Epithelial cell of proximal tubule (primary cell): Measurements from ENCODE around the gene AFF1. TPM values are rescaled to one million over a fixed set of nuclear protein-coding genes. Genes with fewer than 3 reads are reported as not detected.

ENCODE experiments used
- DNase-seq: peaks from one replicate; pipeline ENCODE4 v3.0.0-alpha.2; 2011; ENCODE audit warnings: low read depth
- H3K4me3 ChIP-seq: 2 replicates; pipeline ENCODE4 v1.5.1; 2011; ENCODE audit warnings: low read depth, mild to moderate bottlenecking, low read length
- CTCF ChIP-seq: conservative IDR thresholded peaks from 2 replicates; pipeline ENCODE4 v1.5.1; 2012; ENCODE audit warnings: low read depth, mild to moderate bottlenecking, low read length
- total RNA-seq: library from RNA; depleted of rRNA; stranded (reverse); fragments of >200 nt; gene quantifications from 2 replicates; pipeline ENCODE4 v1.2.3, GENCODE V29; 2015

Gene AFF1
- total RNA-seq, 1 donor from 2014 or later, result 12.5 TPM

DNA sequence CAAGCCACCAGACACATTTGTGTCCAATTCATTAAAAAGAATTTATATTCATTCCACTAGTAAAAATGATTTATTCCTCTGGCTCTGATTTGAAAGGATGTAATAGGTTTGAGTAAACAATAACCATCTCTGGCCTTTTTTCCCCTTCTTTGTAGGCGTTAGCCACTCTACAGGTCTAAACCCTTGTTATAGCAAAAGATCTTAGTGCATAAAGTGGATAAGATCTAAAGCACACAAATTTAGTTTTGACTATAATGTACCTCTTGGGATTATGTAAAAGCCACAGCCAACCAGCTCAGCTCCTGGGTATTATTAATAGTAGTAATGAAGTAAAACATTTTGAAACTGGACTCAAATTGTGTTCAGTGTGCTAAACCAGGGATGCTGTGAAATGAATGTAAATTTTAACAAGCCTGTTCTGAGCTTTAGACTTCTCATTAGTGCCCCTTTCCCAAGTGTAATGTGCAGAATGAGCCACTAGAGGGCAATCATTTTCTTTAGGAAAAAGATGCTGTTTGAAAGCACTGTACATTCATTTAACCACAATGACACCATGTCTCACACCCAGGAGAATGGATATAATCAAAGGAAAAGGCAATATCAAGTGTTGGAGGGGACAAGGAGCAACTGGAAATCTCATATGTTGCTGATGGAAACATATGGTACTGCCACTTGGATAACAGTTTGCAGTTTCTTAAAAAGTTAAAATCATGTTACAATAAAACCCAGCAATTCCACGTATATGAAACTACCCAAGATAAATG is 215.9 kb downstream of the AFF1 start:
- no peak for DNase-seq
- no peak overlapping the region for H3K4me3 ChIP-seq
- peak; percentile 94 for TF ChIP-seq CTCF

- no peak for TF ChIP-seq CTCF
- no peak overlapping the region for H3K4me3 ChIP-seq
- DNase-seq, result no peak
Measured at GRCh38 chr4:87151730-87152129, 216.9 kb downstream of the AFF1 start.

- no peak overlapping the region for H3K4me3 ChIP-seq
- no peak for DNase-seq
- no peak for TF ChIP-seq CTCF
Measured at GRCh38 chr4:87152310-87153041, 217.7 kb downstream of the AFF1 start.

DNA sequence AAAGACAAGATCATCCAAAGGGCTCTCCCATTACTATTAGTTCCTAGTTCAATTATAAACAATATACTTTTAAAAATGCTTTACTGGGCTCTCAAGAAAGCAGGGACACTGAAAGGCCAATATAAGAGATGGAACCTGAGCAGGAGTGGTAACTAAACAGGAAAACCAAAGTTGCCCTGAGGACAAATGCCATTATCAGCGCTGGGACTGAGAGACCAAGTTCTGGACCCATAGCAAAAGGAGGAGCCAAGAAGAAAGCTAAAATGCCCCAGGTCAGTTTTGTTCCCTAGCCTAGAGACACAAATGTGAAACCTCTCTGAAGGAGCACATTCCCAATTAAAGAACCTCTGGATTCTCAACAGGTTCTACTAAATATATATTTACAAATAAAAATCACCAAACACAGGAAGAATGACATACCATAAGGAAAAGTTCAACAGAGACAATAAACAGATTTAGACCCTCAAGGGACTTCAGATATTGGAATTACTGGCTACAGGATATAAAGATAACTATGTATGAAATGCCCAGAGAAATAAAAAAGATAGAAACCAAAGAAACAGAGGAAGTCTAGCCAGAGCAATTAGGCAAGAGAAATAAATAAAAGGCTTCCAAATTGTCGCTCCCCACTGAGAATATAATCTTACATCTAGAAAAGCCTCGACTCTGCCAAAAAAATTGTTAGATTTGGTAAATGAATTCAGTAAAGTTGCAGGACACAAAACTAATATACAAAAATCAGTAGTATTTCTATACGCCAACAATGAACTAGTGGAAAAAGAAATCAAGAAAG is 218.5 kb downstream of the AFF1 start:
- DNase-seq, result no peak
- no peak for TF ChIP-seq CTCF
- no peak overlapping the region for H3K4me3 ChIP-seq

DNA sequence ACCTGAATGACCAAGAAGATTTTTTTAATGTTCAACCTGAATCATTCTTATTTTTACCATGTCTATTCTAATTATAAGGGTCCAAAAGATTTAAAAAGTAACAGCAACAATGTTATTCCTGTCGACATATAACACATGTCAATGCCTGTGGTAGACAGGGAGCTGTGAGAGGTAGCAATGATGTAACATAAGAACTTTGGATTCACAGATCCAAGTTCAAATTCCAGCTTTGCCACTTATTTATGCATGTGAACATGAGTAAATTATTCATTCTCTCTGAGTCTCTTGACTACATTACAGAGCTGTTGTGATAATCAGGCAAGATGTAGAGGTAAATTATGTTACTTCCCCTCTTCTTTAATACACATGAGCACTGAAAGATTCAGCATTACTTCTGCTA is 231.1 kb downstream of the AFF1 start:
- H3K4me3 ChIP-seq, result no peak overlapping the region
- DNase-seq, result no peak
- TF ChIP-seq CTCF, result no peak

- no peak for TF ChIP-seq CTCF
- H3K4me3 ChIP-seq, result no peak overlapping the region
- no peak for DNase-seq
Measured at GRCh38 chr4:87166296-87166854, 231.6 kb downstream of the AFF1 start.
